IMR-90 (cell line): Measurements from ENCODE around the gene PPP3CA. TPM values are rescaled to one million over a fixed set of nuclear protein-coding genes. Genes with fewer than 3 reads are reported as not detected.
A peak's percentile ranks its signal among the peaks of the same experiment; 100 is the strongest.

Experiments
- ATAC-seq: fragments of 200-7000 bp; cut with Tn5 transposase; 2 replicates; pipeline ENCODE4 v1.9.1; 2020; ENCODE audit warnings: low read depth, mild to moderate bottlenecking, moderate library complexity
- BruUV-seq: library from RNA; stranded (reverse); fragments of 400-500 nt; replicated peaks from 2 replicates; lab custom pipeline; 2021; lab: Mats Ljungman, UMichigan
- CTCF ChIA-PET: fragments of 300-600 bp; formaldehyde crosslinking; extraction: SDS; loops from one replicate; lab custom pipeline; 2021; ENCODE audit warnings: antibody characterized with exemption; lab: Yijun Ruan, JAX
- POLR2A ChIA-PET: fragments of 300-600 bp; sonication (Branson Sonifier 250); formaldehyde crosslinking; loops from one replicate; lab custom pipeline; 2022; ENCODE audit warnings: antibody characterized with exemption; ENCODE audit not compliant: unreplicated experiment; lab: Charles Lee
- DNase-seq: peaks from one replicate; pipeline ENCODE4 v3.0.0; 2013
- H2AFZ ChIP-seq: replicated peaks from 2 replicates; pipeline ENCODE3; 2013; ENCODE audit warnings: low read length, mild to moderate bottlenecking; ENCODE audit not compliant: poor library complexity
- H2AK5ac ChIP-seq: 2 replicates; pipeline ENCODE4 v1.6.1; 2013; ENCODE audit warnings: low read depth, low read length, inconsistent platforms
- H2AK9ac ChIP-seq: replicated peaks from 2 replicates; pipeline ENCODE3; 2013; ENCODE audit warnings: mild to moderate bottlenecking, low read depth, low read length, moderate library complexity; ENCODE audit not compliant: poor library complexity
- H2BK120ac ChIP-seq: 2 replicates; pipeline ENCODE4 v1.6.1; 2013; ENCODE audit warnings: low read depth, low read length, inconsistent platforms
- H2BK15ac ChIP-seq: 3 replicates; pipeline ENCODE4 v1.6.1; 2013; ENCODE audit warnings: low read depth, low read length, inconsistent platforms
- H2BK20ac ChIP-seq: 2 replicates; pipeline ENCODE4 v1.6.1; 2013; ENCODE audit warnings: low read depth, mild to moderate bottlenecking, inconsistent platforms, low read length, moderate library complexity
- H2BK5ac ChIP-seq: 2 replicates; pipeline ENCODE4 v1.6.1; 2013; ENCODE audit warnings: mild to moderate bottlenecking, low read depth, low read length, inconsistent platforms; ENCODE audit not compliant: poor library complexity, severe bottlenecking
- H3K14ac ChIP-seq: replicated peaks from 2 replicates; pipeline ENCODE4 v1.6.1; 2013; ENCODE audit warnings: low read depth, low read length, inconsistent platforms
- H3K18ac ChIP-seq: 2 replicates; pipeline ENCODE4 v1.6.1; 2013; ENCODE audit warnings: low read depth, low read length, control low read depth
- H3K23ac ChIP-seq: 2 replicates; pipeline ENCODE4 v1.6.1; 2013; ENCODE audit warnings: low read depth, low read length, inconsistent platforms
- H3K27ac ChIP-seq: 2 replicates; pipeline ENCODE4 v1.5.1; 2013; ENCODE audit warnings: mild to moderate bottlenecking, control low read depth, low read length; ENCODE audit not compliant: insufficient read depth
- H3K27me3 ChIP-seq: 2 replicates; pipeline ENCODE4 v1.6.1; 2013; ENCODE audit warnings: low read length; ENCODE audit not compliant: control insufficient read depth, insufficient read depth
- H3K36me3 ChIP-seq: 2 replicates; pipeline ENCODE4 v1.6.1; 2013; ENCODE audit warnings: low read length, mixed read lengths; ENCODE audit not compliant: control insufficient read depth, insufficient read depth
- H3K4ac ChIP-seq: 2 replicates; pipeline ENCODE4 v1.6.1; 2013; ENCODE audit warnings: low read depth, low read length, inconsistent platforms
- H3K4me1 ChIP-seq: 2 replicates; pipeline ENCODE4 v1.6.1; 2013; ENCODE audit warnings: low read length, mixed read lengths; ENCODE audit not compliant: control insufficient read depth, insufficient read depth
- H3K4me2 ChIP-seq: 2 replicates; pipeline ENCODE4 v1.6.1; 2013; ENCODE audit warnings: low read depth, mild to moderate bottlenecking, control low read depth, low read length, moderate library complexity
- H3K4me3 ChIP-seq: 2 replicates; pipeline ENCODE4 v1.5.1; 2013; ENCODE audit warnings: low read depth, mild to moderate bottlenecking, control low read depth, low read length, moderate library complexity; ENCODE audit not compliant: insufficient read depth
- H3K56ac ChIP-seq: 2 replicates; pipeline ENCODE4 v1.6.1; 2013; ENCODE audit warnings: low read length, inconsistent platforms; ENCODE audit not compliant: insufficient read depth; ENCODE audit errors: extremely low read depth
- H3K79me1 ChIP-seq, 2 experiments: 2 replicates each; pipeline ENCODE4 v1.6.1; 2013; ENCODE audit warnings: low read length in 2 of 2, inconsistent platforms in 1 of 2, low read depth in 1 of 2
- H3K9ac ChIP-seq: 2 replicates; pipeline ENCODE4 v1.6.1; 2013; ENCODE audit warnings: low read depth, low read length, control low read depth
- H3K9me1 ChIP-seq: 2 replicates; pipeline ENCODE4 v1.6.1; 2013; ENCODE audit warnings: low read length, inconsistent platforms; ENCODE audit not compliant: insufficient read depth
- H3K9me3 ChIP-seq: 2 replicates; pipeline ENCODE4 v1.6.1; 2013; ENCODE audit warnings: low read length; ENCODE audit not compliant: control insufficient read depth, insufficient read depth
- H4K20me1 ChIP-seq: 2 replicates; pipeline ENCODE4 v1.6.1; 2013; ENCODE audit warnings: low read length, inconsistent platforms; ENCODE audit not compliant: insufficient read depth
- H4K5ac ChIP-seq: 2 replicates; pipeline ENCODE4 v1.6.1; 2013; ENCODE audit warnings: mild to moderate bottlenecking, low read depth, low read length, control low read depth
- H4K8ac ChIP-seq, 2 experiments: 2 replicates each; pipeline ENCODE4 v1.6.1; 2013; ENCODE audit warnings: low read depth in 2 of 2, low read length in 2 of 2, control low read depth in 1 of 2, inconsistent platforms in 1 of 2
- H4K91ac ChIP-seq: 2 replicates; pipeline ENCODE4 v1.6.1; 2013; ENCODE audit warnings: low read depth, low read length, inconsistent platforms; ENCODE audit not compliant: insufficient read depth
- CHD1 ChIP-seq: IDR thresholded peaks from 2 replicates; pipeline ENCODE4 v1.6.1; 2012; ENCODE audit warnings: low read depth, low read length, improper control_type of control experiment
- RFX5 ChIP-seq: IDR thresholded peaks from 2 replicates; pipeline ENCODE4 v1.8.0; 2012; ENCODE audit warnings: low read depth, mild to moderate bottlenecking, low read length, moderate library complexity
- WGBS, 2 experiments: methylation state at CpG; one replicate each; pipeline versions ENCODE4 v1.1.5 to v1.1.7; 2013; ENCODE audit warnings: missing lambda C conversion rate in 2 of 2; ENCODE audit not compliant: insufficient read length in 1 of 2; ENCODE audit errors: extremely low coverage in 2 of 2; 5-methylcytosine and 5-hydroxymethylcytosine counted together
- dilution Hi-C: fragments of 300-500 bp; cut with HindIII; formaldehyde crosslinking; loops from one replicate; pipeline ENCODE4 v1.14.3; 2018; ENCODE audit warnings: low sequenced_read_pairs; ENCODE audit not compliant: unreplicated experiment
- in situ Hi-C: fragments of 300-500 bp; cut with MboI; formaldehyde crosslinking; loops from 3 replicates; pipeline ENCODE4 v1.14.3; 2019; ENCODE audit warnings: low sequenced_read_pairs, inconsistent platforms, mixed read lengths
- intact Hi-C: fragments of 100-400 bp; cut with micrococcal nuclease; formaldehyde crosslinking; loops from 2 replicates; pipeline ENCODE4 v1.10.0; 2022
- polyA plus RNA-seq, 3 experiments: library from polyadenylated mRNA; depleted of rRNA; stranded (reverse); fragments of >200 nt; gene quantifications; 2 replicates each; pipeline ENCODE4 v1.2.3, GENCODE V29; 2012; ENCODE audit warnings: low replicate concordance in 1 of 3
- total RNA-seq: library from RNA; depleted of rRNA; stranded (reverse); fragments of >200 nt; gene quantifications from 2 replicates; pipeline ENCODE4 v1.2.3, GENCODE V29; 2012
- TF ChIP-seq, protein P1 (sequence below): fragments of 150-350 bp; IDR thresholded peaks from 2 replicates; pipeline ENCODE4 v1.6.1; 2017; ENCODE audit warnings: mild to moderate bottlenecking, antibody characterized with exemption, low read length, low read depth

PPP3CA gene
- total and polyA plus RNA-seq, 2 of the 4 experiments (the other 2 are of a cell fraction) = 14.5 to 48.6 TPM

DNA sequence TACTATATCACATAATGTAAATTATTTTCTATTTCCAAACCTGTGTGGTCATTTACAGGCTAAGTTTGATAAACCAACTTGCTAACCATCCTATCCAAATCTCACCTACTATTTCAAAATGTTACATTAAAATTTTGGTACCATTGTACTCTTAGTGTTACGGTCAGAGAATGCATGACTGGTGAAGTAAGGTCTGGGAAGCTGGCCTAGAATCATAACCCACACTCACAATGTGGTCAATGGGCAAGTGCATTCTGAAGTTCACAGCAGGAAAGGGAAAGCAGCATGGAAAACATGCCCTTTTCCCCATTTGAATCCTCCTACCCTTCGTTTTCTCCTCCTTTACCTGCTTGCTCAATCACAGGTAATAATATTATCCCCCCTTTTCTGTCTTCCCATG, 54.4 kb downstream of the PPP3CA start:
- no peak overlapping the region for H3K27ac ChIP-seq

More for the DNA sequence above, 54.4 kb downstream of the PPP3CA start:
- Histone ChIP-seq H3K9me3 (no peaks in the 10 kb centered on the region), H3K9ac (no peak overlapping the region), H2BK15ac (no peak overlapping the region), H4K8ac (no peak overlapping the region), H3K4me3 (no peak overlapping the region), H3K4me2 (no peak overlapping the region), H3K56ac (no peak overlapping the region), H3K14ac (no peak overlapping the region), H2BK5ac (no peak overlapping the region), H3K23ac (no peak overlapping the region), H2AK9ac (no peak overlapping the region), H2AK5ac (no peak overlapping the region), H3K36me3 (no peaks in the 10 kb centered on the region), H3K9me1 (peaks cover 8% of the 10 kb centered on the region), H3K79me1 (peaks cover 36 to 49% of the 10 kb centered on the region in 2 experiments), H3K27me3 (no peaks in the 10 kb centered on the region), H4K91ac (no peak overlapping the region), H2BK120ac (no peak overlapping the region), H3K4ac (no peak overlapping the region), H3K4me1 (peaks cover 3% of the 10 kb centered on the region), H2BK20ac (no peak overlapping the region), H2AFZ (no peak overlapping the region), H4K5ac (no peak overlapping the region), H3K18ac (no peak overlapping the region), H4K20me1 (peaks cover 32% of the 10 kb centered on the region)
- TF ChIP-seq, protein P1, sequence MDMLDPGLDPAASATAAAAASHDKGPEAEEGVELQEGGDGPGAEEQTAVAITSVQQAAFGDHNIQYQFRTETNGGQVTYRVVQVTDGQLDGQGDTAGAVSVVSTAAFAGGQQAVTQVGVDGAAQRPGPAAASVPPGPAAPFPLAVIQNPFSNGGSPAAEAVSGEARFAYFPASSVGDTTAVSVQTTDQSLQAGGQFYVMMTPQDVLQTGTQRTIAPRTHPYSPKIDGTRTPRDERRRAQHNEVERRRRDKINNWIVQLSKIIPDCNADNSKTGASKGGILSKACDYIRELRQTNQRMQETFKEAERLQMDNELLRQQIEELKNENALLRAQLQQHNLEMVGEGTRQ = no peak
- TF ChIP-seq CHD1 (no peak), RFX5 (no peak)
- ChIA-PET POLR2A (no interaction called here), CTCF (no interaction called here)
- BruUV-seq = no TSS peak
- DNase-seq = peak; percentile 68
- no peak for ATAC-seq
- intact Hi-C loops (no loop called here), dilution Hi-C loops (no loop called here), in situ Hi-C loops (no loop called here)
- WGBS, 2 experiments = no CpG with 5 or more reads among the region's 2 CpGs
